ENCODE results near the gene ATP5F1C. TPM values are rescaled to one million over a fixed set of nuclear protein-coding genes. Genes with fewer than 3 reads are reported as not detected.
"Not testable (repeated sequence)": the region's sequence is repeated elsewhere in the genome, so short reads cannot be mapped to it uniquely, and the experiment has no call there.

Gene ATP5F1C
- total RNA-seq, 1 experiment from 2014 or later, result 346 TPM

- DNase-seq (ENCODE audit: low read depth), result no peak
These were observed 6.5 kb downstream of the ATP5F1C start for GRCh38 chr10:7794251-7795026.

DNA sequence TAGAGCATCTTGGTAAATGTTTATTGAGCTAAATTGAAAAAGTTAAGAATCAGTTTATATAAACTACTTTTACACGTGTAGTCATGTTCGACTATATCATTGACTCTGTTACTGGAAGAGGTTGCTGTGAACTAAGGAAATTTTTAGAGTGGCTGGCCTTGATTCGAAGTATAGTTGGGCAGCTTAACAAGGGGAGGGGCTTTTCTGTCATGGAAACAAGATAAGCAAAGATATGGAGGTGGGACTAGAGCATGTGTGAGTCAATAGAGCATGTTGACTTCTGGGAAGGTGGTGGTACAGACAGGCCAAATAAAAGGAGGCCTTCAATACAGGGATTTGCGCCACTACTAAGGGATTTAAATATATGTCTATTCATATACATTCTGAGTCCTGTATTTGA lies 7.6 kb downstream of the ATP5F1C start:
- no peak for DNase-seq (ENCODE audit: low read depth)

DNA sequence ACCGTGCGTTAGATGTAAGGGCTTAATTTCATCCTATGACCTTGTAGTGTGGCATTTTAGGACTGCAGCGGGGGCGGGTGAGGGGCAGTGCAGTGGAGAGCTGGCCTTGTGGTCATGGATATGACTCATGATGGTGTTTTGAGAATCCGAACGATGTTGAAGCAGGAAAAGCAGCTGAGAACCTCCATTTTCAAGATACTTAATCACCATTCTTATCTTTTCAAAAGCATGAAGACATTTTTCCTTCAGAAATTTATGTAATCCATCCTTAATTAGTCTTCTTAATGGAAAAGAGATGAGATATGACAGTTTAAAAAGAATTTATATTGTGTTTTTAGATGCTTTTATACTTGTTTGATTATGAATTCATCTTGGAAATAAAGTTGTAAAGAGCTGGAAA lies 9.6 kb downstream of the ATP5F1C start:
- DNase-seq (ENCODE audit: low read depth), result peak; percentile 81

- no peak for DNase-seq (ENCODE audit: low read depth)
These were observed 14.6 kb downstream of the ATP5F1C start for GRCh38 chr10:7802606-7803005.

DNA sequence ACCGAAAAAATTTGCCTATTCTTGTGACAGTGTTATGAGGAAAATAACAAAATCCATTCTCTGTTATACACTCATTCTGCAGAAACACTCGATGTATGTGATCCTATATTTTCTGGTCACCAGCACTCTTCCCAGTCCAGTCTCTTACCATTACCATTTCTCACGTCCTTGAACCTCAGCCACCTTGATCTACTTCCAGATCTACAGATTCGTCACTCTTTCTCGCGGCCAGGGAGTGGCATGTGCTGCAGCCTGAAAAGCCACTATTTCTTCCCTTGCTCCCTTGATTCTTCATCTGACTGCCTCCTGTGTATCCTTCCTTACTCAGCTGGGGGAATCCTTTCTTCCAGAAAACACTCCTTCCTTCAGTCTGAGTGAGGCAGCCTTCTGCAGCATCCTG lies 16.2 kb downstream of the ATP5F1C start:
- DNase-seq (ENCODE audit: low read depth), result no peak

DNA sequence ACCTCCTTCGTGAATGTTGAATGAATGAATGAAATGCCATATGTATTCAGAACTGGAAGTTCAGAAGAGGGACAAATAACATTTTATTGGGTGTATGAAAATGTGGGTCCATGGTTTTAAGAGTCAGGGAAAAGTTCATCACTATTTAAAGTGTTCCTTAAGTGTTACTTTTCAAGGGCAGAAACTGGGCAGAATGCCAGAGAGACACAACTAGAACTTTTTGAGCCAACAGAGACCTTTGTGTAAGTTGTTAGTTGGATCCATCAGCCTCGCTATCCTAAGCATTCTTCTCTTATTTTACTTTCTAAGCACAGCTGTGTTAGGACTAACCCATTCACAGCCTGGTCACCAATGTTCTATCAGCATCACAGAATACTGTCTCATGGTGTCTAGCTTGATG lies 16.8 kb downstream of the ATP5F1C start:
- no peak for DNase-seq (ENCODE audit: low read depth)

DNA sequence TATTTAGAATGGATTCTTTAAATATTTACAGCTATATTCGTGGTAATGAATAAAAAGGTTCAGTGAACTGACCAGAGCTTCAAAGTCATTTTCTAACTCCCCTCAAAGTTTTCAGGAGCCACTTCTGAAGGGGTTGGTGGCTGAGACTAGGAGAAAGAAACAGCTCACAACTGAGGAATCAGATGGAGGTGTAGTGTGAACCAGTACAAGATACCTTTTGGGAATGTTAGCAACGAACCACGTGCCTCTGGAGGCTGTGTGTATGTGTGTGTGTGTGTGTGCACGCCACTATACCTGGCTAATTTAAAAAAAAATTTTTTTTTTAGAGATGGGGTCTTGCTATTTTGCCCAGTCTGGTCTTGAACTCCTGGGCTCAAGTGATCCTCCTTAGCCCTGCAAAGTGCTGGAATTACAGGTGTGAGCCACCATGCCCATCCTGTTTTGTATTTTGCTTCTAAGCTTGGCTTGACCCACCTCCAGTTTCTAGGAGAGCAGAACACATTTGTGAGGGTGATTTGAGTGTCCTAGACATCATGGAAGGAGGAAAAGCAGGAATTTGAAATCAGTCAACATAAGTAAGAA lies 20.8 kb downstream of the ATP5F1C start:
- DNase-seq (ENCODE audit: low read depth), result no peak

DNA sequence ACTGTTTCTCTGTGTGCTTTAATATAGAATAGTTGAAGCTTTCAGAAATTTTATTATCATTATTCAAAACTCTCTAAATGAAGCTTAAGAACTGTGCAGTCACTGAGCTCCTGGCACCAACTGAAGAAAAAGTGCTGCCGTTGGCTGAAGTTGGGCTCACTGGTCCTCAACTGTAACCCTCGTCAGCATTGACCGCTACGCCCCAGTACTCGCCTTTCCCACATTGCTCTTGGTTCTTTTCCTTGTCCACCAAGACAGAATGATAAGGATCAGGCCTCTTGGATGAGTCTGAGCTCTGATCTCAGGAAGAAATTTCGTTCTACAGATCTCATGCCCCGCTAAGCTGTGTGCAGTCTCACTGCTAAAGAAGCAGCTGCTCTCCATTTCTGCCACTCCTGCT lies 22.5 kb downstream of the ATP5F1C start:
- DNase-seq (ENCODE audit: low read depth), result no peak

DNA sequence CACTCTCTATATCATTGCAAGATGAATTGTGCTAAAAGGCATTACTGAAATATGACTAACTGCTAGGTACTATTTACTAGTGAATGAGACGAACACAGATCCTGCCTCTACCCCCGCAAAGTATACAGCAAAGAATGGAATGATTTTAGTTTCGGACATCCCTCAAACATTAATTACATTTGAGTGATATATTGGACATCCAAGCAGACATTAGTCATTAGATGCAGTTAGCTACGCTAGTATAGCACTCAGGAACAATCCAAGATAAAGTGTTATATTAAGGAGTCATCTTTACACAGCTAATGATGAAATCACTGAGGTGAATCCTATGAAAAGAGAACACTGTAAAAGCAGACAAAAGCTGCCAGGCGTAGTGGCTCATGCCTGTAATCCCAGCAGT lies 23.0 kb downstream of the ATP5F1C start:
- DNase-seq (ENCODE audit: low read depth), result no peak

DNA sequence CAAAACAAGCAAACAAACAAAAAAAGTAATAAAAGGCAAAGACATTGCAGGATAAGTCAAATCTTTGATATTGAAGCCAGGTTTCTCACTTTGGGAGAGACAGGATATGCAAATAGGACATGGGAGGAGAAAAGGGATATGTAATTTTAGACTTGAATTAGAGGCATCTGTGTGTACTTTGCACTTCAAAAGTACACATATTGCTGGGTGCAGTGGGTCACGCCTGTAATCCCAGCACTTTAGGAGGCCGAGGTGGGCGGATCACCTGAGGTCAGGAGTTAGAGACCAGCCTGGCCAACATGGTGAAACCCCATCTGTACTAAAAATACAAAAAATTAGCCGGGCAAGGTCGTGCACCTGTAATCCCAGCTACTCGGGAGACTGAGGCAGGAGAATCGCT lies 23.8 kb downstream of the ATP5F1C start:
- not testable (repeated sequence) for DNase-seq (ENCODE audit: low read depth)

GRCh38 chr10:7813481-7813880 lies 25.5 kb downstream of the ATP5F1C start:
- DNase-seq (ENCODE audit: low read depth), result no peak

- DNase-seq (ENCODE audit: low read depth), result no peak
These were observed 29.6 kb downstream of the ATP5F1C start for GRCh38 chr10:7817576-7817975.

DNA sequence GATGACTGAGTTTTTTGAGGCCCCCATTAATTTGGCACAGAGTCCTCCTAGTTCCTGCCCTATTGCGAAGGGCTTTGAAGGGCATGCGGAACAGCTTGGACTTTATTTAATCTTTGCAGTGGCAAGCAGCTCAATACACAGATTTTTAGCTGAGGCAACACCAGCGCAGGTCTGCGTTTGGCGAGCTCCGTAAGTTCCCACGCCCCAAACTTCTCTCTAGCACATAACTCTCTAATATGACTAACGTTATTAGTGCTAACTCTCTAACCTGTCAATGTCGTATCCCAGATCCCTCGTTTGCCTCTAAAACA lies 30.0 kb downstream of the ATP5F1C start:
- no peak for DNase-seq (ENCODE audit: low read depth)

DNA sequence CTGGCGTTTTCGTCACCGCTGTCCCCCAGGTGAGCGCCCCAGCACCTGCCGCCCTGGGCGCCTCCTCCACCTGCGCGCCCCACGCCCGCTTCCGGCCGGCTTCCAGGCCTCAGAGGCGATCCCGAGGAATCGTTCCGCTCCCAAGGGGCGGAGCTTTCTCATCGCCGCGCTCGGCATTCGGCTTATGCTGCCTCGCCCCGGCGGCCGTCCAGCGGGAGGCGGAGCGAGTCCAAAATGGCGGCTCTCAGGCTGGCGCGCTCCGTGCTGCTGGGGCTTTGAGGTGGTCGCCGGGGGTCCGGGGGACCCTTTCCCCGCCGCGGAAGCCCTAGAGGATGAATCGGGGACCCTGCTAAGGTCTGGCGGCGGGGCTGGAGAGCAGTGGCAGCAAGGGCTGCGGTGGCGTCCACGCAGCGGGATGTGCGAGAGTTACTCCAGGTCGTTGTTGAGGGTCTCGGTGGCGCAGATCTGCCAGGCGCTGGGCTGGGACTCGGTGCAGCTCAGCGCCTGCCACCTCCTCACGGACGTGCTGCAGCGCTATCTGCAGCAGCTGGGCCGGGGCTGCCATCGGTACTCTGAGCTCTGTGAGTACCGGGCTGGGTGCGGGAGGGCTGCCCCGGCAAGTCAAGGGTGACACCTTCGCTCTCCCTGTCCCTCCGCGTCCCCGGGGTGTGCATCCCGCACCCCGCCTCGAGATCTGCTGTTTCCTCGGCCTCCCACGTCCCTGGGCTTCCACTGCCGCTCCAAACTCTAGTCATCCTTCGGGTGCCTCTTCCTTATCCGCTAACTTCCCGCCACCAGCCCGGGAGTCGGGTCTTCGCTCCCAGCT lies 30.5 kb downstream of the ATP5F1C start, which contains the start of gene TAF3:
Gene TAF3, plus strand, starts transcription at position 211 of the 826 bp plus-strand sequence. Its CDS starts 205 bp downstream, at position 416.
- peak; percentile 90 for DNase-seq (ENCODE audit: low read depth)

DNA sequence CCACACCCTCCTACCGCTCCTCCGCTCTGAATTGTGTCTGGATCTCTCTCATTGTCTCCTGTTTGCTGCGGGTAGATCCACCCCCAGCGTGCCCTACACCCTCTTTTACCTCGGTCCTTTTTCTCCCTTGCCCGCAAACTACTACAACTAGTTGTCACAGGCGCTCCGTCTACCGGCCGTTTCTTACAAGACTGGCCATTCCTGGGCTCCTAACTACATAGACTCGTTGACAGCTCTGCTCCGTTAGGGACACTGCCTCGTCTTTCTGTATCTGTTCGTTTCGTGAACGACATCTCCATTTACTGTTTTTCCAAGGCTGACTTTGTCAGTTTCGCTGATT lies 31.1 kb downstream of the ATP5F1C start:
- peak; percentile 19 for DNase-seq (ENCODE audit: low read depth)

DNA sequence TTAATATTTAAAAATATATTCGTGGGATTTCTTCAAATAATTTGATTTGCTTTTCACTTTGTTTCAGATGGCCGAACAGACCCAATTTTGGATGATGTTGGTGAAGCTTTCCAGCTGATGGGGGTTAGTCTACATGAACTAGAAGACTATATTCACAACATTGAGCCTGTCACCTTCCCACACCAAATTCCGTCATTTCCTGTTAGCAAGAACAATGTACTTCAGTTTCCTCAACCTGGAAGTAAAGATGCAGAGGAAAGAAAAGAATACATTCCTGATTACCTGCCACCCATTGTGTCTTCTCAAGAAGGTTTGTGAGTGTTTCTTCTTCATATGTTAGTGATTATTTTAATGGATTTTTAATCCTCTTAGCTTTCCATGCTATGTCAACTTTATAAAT lies 36.3 kb downstream of the ATP5F1C start:
- no peak for DNase-seq (ENCODE audit: low read depth)

- DNase-seq (ENCODE audit: low read depth), result peak; percentile 42
These were observed 39.0 kb downstream of the ATP5F1C start for GRCh38 chr10:7826971-7827370.

- no peak for DNase-seq (ENCODE audit: low read depth)
These were observed 41.4 kb downstream of the ATP5F1C start for GRCh38 chr10:7829289-7829834.

- DNase-seq (ENCODE audit: low read depth), result no peak
These were observed 44.1 kb downstream of the ATP5F1C start for GRCh38 chr10:7832060-7832459.

DNA sequence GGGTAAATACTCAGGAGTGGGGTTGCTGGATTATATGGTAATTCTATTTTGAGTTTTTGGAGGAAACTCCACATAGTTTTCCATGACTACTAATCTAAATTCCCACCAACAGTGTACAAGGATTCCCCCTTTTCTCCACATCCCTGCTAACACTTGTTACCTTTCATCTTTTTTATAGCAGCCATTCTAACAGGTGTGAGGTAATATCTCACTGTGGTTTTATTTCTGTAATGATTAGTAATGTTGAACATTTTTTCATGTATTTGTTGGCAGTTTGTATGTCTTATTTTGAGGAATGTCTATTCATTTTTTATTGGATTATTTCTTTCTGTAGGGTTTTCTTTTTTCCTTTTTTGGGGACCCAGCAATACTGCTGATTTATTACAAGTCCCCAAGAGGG lies 45.2 kb downstream of the ATP5F1C start:
- DNase-seq (ENCODE audit: low read depth), result no peak

GRCh38 chr10:7834262-7834661 lies 46.3 kb downstream of the ATP5F1C start:
- no peak for DNase-seq (ENCODE audit: low read depth)

- no peak for DNase-seq (ENCODE audit: low read depth)
These were observed 48.6 kb downstream of the ATP5F1C start for GRCh38 chr10:7836571-7836970.

DNA sequence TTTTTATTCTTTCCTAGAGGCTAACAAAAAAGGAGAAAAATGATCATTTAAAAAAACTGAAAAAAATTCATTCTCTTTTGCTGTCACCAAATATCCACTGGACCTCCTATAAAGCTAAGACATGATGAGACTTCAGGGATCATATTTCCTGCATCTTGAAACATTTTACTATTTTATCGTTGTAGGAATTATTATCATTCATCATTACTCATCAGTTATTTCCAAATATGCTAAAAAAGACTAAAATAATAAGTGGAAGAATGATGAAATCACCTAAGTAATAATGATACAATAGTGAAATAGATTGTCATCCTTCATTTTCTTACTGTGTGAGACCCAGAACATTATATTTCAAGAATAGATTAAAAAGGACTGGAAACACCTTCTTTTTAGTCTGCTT lies 58.6 kb downstream of the ATP5F1C start:
- DNase-seq (ENCODE audit: low read depth), result no peak

All from Daoy (cell line).